DMS114 treated with DMSO at 0.1 percent for 48 hours (cell line): Measurements from ENCODE around the gene LRIF1.
"Not testable (repeated sequence)": the region's sequence is repeated elsewhere in the genome, so short reads cannot be mapped to it uniquely, and the experiment has no call there.

Source experiments
- DNase-seq: peaks from one replicate; lab custom pipeline; 2025; ENCODE audit not compliant: unreplicated experiment; lab: John Stamatoyannopoulos, UW

Gene LRIF1

GRCh38 chr1:110948038-110948810 lies 15.5 kb downstream of the LRIF1 start:
- DNase-seq, result no peak

DNA sequence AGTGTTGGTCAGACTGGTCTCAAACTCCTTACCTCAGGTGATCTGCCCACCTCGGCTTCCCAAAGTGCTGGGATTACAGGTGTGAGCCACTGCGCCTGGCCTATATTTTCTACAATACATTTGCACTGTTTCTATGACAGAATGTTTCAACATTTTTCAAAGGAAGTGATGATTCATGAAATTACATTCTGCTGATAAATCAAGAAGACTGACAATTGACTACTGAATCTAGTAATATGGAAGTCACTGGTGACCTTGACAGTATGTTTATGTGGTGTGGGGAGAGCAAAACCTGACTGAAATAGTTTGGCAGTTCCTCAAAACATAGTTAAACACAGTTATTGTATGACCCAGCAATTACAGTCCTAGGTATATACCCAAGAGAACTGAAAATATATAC lies 18.1 kb downstream of the LRIF1 start:
- DNase-seq, result no peak

GRCh38 chr1:110944806-110945205 lies 18.9 kb downstream of the LRIF1 start:
- DNase-seq, result no peak

- DNase-seq, result no peak
Observed at GRCh38 chr1:110936567-110936966, 27.2 kb downstream of the LRIF1 start.

- not testable (repeated sequence) for DNase-seq
Observed at GRCh38 chr1:110931097-110931496, 32.6 kb downstream of the LRIF1 start.

DNA sequence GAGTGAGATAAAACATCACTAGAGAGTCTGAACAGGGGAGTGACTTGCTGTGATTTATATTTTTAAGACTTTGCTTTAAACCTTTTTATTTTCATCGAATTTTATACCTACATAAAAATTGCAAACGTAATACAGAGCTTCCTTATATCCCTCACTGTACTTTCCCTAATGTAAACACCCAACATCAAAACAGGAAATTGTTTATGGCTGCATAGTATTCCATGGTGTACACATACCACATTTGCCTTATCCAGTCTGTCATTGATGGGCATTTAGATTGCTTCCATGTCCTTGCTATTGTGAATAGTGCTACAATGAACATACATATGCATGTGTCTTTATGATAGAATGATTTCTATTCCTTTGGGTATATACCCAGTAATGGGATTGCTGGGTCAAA lies 34.8 kb downstream of the LRIF1 start:
- no peak for DNase-seq

DNA sequence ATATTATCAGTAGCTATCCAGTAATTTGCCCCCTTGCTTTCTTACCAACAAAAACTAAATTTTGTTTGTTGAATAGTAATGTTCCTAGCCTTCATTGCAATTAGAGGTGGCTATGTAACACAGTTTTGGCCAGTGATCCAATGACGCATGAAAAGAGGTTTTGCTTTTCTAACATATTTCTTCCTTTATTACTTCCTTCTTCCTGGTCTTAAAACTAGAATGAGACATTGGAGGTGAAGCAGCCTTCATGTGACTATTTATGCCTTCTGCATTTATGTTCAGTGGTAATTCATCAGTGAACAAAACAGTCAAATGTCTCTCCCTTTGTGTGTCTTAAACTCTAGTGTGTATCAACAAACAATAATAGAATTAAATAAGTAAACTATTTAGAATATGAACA lies 35.5 kb downstream of the LRIF1 start:
- no peak for DNase-seq

GRCh38 chr1:110927484-110928075 lies 36.1 kb downstream of the LRIF1 start:
- DNase-seq, result no peak

DNA sequence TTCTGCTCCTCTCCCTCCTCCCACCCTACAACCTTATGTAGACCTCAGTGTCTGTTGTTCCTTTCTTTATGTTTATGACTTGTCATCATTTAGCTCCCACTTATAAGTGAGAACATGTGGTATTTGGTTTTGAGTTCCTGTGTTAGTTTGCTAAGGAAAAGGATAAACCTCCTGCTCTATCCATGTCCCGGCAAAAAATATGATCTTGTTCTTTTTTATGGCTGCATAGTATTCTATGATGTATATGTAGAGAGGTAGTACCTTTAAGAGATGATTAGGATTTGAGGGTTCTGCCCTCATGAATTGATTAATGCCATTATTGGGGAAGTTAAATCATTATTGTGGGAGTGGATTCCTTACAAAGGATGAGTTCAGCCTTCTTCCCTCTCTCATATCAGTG lies 41.8 kb downstream of the LRIF1 start:
- no peak for DNase-seq

DNA sequence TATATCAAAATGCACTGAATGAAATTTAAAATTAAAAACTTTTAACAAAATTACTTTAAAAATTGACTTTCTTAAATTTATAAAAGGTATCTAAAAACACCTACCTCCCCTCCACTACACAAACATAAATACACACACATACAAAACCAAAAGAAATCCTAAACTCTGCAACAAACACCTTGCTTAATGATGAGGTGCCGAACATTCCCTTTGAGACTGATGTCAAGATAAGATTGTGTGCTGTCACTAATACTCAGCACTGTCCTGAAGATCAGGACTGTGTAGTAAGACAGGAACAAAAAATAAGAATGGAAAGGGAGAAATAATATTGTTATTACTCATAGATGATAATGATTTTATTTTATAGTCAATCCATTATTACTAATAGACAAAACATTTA lies 45.7 kb downstream of the LRIF1 start:
- DNase-seq, result no peak

DNA sequence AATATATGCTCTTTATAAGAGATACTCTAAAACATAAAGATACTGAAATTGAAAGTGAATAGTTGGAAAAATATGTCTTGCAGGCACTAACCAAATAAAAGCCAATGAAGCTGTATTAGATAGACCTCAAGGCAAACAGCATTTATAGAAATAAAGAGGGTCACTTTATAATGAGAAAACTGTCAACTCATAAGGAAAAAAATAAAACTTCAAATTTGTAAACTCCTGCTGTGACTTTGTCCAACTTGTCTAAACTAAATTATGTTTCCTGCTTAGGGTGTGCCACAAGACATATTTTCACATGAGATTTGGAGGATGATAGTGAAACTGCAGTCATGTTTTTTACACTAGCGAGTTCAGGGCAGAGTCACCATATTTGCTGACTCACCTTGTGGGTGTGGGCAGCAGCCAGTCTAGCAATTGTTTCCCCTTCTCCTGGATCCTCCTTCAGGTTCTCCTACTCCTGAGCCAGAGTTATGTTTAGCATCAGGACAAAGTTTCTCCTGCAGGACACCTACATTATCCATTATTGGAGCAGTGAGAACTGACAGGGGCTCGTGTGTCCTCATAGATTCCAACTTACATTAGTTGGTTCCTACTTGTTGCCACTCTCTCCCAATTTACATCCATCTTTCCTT lies 46.9 kb downstream of the LRIF1 start:
- no peak for DNase-seq

DNA sequence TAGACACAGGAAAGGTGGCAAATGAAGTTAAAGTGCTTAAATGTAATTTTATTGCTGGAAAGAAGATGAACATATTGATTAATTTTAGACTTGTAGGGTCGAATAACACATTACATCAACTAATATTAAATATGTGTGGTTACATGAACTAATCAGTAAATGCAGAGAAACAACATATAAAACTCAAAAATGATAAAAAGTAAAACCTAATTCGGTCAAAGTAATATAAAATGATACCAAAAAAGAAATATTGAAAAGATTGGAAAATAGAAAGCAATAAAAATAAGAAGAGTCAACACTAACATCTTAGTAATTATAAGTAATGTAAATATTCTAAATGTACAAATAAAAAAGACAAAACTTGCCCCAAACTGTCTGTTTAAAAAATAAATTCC lies 47.5 kb downstream of the LRIF1 start:
- no peak for DNase-seq

DNA sequence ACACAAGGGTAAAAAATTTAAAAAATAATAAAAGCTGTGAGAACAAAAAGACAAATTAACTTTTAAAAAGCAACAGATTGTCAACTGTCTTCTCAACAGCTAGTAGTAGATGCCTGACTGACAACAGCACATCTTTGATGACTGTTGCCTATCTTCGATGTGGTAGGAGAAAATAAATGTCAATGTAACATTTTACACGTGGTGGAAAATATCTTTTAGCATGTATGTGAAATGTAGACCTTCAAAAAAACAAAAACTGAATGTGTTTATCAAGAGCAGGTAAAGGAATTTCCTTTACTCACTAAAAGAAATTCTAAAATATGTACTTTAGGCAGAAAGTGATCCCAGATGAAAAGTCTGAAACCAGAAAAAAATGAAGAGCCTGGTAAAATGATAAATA lies 47.9 kb downstream of the LRIF1 start:
- DNase-seq, result no peak

DNA sequence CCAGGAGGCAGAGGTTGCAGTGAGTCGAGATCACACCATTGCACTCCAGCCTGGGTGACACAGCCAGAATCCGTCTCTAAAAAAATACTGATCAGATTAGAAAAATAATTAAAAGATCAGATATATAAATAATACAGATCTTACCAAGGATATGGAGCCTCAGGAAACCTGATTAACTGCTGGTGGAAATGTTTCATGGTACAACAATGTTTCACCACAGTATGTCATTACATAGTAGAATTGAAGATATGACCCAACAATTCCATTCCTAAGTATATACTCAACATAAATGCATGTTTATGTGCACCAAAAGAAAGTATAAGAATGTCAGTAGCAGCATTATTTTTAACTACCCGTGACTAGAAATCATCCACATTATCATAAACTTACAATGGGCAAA lies 49.0 kb downstream of the LRIF1 start:
- DNase-seq, result no peak

- DNase-seq, result no peak
Observed at GRCh38 chr1:110912784-110913183, 50.9 kb downstream of the LRIF1 start.

DNA sequence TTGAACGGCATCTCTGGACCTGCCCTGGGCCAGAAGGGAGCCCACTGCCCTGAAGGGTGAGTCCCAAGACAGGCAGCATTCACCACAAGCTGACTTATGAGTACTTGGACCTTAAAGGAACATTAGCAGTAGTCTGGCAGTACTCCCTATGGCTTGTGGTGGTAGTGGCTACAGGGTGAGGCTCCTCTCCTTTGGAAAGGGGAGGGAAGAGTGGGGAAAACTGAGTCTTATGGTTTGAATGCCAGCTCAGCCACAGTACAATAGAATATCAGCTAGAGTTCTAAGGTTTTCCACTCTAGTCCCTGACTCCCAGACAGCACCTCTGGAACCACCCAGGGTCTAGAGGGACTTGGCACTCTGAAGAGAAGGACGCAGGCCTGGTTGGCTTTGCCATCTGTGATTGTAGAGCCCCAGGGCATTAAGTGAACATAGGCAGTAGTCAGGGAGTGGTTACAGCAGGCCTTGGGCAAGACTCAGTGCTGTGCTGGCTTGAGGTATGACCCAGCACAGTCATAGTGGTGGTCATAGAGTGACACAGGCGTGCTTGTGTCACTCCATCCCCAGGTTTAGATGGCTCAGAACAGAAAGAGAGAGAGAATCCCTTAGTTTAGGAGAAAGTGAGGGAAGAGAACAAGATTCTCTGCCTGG lies 59.7 kb downstream of the LRIF1 start:
- no peak for DNase-seq

DNA sequence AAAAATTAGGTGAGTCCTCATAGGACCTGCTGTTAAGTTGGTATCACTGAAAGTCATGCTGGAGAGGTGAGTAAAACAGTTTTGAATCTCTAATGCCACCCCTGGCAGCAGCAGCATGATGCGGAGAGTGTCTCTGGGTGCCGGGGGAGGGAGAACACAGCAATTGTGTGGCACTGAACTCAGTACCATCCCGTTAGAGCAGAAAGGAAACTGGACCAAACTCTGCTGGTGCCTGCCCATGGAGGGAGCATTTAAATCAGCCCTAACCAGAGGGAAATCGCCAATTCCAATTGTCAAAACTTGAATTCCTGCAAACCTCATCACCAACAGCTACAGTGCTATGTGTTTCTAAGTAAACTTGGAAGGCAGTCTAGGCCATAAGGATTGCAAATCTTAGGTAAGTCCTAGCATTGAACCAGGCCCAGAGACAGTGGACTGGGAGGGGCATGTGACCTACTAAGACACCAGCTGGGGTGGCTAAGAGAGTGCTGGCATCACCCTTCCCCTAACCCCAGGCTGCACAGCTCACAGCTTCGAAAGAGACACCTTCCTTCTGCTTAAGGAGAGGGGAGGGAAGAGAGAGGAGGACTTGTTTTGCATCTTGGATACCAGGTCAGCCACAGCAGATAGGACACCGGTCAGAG lies 60.8 kb downstream of the LRIF1 start:
- no peak for DNase-seq

DNA sequence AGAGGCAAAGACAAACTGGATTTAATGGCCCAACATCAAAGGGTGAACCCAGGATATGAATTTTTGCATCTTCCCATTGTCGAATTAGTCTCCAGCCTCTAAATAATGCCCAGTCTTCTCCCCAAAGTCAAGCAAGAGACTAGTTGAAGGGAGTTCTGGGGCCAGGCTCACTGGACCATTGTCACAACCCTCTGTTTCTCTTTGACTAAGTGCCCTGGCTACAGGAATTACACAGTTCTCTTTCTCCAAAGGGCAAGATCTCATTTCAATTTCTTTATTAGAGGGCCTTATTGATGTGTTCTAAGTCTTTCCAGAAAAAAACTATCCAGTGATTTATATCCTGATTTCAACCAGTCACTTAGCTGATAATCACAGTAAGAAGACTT lies 64.3 kb downstream of the LRIF1 start:
- DNase-seq, result no peak

GRCh38 chr1:110898734-110899457 lies 64.8 kb downstream of the LRIF1 start:
- DNase-seq, result no peak

- no peak for DNase-seq
Observed at GRCh38 chr1:110897681-110898080, 66.0 kb downstream of the LRIF1 start.
